ENCODE results near the gene KAZN. TPM values are rescaled to one million over a fixed set of nuclear protein-coding genes. Genes with fewer than 3 reads are reported as not detected.

KAZN gene
- total and polyA plus RNA-seq, 8 donors = 11.1 to 37.5 (median 30.2) TPM

DNA sequence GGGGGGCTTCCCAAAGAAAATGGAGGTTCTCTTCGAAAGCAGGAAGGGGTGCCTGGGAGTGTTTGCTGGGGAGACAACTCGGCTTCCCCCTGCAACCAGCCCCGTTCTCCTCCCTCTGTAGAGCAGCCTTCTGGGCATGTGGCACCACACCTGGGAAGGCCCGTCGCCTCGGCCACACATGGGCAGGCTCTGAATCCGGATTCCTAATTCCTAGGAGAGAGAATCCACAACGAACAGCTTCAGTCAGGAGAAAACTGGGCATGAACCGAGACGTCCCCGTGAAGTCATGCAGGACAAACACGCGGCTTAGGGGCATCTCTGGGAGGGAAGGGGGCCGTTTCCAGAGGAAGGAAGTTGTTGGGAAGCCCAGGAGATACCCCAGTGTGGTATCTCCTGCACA is 224.5 kb downstream of the KAZN start:
- H3K36me3 ChIP-seq = no peaks in the 10 kb centered on the region
- intact Hi-C loops (cut with DNase I) = no loop called here
- ATAC-seq (no peak), DNase-seq (no peak)
- TF ChIP-seq, protein P1, sequence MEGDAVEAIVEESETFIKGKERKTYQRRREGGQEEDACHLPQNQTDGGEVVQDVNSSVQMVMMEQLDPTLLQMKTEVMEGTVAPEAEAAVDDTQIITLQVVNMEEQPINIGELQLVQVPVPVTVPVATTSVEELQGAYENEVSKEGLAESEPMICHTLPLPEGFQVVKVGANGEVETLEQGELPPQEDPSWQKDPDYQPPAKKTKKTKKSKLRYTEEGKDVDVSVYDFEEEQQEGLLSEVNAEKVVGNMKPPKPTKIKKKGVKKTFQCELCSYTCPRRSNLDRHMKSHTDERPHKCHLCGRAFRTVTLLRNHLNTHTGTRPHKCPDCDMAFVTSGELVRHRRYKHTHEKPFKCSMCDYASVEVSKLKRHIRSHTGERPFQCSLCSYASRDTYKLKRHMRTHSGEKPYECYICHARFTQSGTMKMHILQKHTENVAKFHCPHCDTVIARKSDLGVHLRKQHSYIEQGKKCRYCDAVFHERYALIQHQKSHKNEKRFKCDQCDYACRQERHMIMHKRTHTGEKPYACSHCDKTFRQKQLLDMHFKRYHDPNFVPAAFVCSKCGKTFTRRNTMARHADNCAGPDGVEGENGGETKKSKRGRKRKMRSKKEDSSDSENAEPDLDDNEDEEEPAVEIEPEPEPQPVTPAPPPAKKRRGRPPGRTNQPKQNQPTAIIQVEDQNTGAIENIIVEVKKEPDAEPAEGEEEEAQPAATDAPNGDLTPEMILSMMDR (IDR thresholded peaks at IDR 0.05) = no peak
- H3K27ac ChIP-seq = no peak overlapping the region
- no peaks in the 10 kb centered on the region for H3K9me3 ChIP-seq
- no peaks in the 10 kb centered on the region for H3K27me3 ChIP-seq
- no peaks in the 10 kb centered on the region for H3K4me1 ChIP-seq
- no peak overlapping the region for H3K4me3 ChIP-seq

DNA sequence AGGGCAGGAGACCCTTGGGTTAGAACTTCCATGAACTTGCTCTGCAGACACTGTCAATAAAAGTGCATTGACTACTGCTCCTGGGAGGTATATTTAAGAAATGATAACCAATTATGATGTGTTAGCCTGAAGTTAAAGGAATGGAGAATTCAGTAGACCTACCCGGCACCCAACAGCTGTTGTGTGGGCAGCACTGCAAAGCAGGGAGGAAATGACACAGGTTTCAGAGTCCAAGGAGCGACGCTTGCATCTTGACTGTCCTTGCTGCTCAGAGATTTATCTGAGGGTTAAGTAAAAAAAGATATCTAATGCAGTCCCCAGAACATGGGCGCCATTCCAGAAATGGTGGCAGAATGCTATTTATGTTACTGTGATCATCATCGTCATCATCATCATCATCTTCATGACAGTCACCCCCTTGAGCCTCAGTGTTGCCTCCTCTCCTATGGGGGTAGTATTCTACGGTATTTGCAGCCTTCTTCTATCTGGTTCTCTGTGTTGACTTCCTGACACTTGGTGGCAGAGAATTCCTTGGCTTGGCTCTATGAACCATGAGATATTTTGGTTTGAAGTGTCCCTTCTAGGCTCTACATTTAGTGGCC is 225.9 kb downstream of the KAZN start:
- Histone ChIP-seq H3K27ac (no peak overlapping the region), H3K4me1 (no peaks in the 10 kb centered on the region), H3K36me3 (no peaks in the 10 kb centered on the region), H3K27me3 (no peaks in the 10 kb centered on the region), H3K9me3 (no peaks in the 10 kb centered on the region), H3K4me3 (no peak overlapping the region)
- TF ChIP-seq, protein P1 (IDR thresholded peaks at IDR 0.05) = no peak
- ATAC-seq (no peak), DNase-seq (no peak)
- intact Hi-C loops (cut with DNase I) = no loop called here

DNA sequence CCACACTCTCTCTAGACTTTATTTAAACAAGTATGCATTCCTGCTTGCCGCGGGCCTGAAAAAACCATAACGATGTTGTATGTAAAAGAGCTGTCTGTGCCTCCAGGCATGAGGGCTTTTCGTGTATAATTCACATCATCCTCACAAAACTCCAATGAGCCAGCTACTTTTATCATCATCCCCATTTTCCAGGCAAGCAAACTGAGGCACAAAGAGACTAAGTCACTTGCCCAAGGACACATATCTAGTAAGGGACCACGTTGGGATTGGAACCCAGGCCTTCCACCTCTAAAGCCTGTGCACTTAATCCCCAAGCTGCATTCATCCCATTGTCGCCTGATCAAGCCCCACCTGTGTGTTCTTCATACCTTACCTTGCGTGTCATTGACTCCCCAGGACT is 226.9 kb downstream of the KAZN start:
- intact Hi-C loops (cut with DNase I) = no loop called here
- Histone ChIP-seq H3K36me3 (no peaks in the 10 kb centered on the region), H3K9me3 (no peaks in the 10 kb centered on the region), H3K27ac (no peak overlapping the region), H3K27me3 (no peaks in the 10 kb centered on the region), H3K4me1 (no peaks in the 10 kb centered on the region), H3K4me3 (no peak overlapping the region)
- ATAC-seq (no peak), DNase-seq (no peak)
- TF ChIP-seq, protein P1 (IDR thresholded peaks at IDR 0.05) = no peak

DNA sequence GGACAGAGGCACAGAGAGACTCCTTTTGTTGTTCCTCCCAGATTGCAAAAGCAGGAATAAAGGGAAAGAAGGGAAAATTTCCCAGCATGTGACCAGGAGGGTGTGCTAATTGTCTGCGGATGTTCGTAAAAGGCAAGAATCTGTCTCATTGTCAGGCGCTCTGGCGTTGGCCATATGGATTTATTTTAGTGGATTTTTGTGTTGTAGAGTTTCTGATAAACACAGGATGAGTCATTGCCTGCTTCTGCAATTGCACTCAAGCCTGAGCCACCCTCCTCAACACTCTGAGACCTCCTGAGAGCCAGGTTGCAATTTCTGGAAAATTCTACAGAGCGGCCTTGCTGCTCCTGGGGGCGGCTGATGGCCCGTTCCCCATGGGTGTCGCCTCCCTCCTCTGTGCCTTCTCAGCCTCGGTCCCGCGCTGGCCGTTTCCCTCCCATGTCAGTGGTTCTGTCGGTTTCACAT is 227.7 kb downstream of the KAZN start:
- peak; percentile 68 for ATAC-seq
- TF ChIP-seq, protein P1 (IDR thresholded peaks at IDR 0.05) = no peak

DNA sequence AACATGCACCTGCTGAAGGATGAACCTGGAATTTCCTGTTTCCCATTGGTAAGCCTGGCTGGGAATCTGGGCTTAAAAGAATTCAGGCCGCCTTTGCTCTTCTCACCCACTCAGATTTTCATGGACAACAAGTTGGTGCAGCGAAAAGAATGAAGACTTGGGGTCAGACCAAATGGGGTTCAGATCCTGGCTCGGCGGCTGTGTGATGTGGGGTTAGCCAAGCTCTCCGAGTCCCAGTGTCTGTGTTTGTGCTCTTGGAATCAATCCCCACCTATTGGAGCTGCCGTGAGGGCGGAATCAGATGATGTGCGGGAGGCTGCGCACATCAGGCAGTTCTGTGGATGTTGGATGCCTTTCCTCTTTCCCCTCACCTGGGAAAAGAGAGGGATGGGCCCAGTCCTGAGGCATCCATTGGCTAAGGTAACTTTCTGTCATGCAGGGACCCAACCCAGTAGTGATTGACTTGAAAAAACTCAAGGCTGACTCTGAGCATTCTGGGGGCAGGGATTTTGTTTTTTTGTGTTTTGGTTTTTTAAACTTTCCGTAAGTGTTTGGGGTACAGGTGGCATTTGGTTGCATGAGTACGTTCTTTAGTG is 228.3 kb downstream of the KAZN start:
- TF ChIP-seq, protein P1 (IDR thresholded peaks at IDR 0.05) = no peak
- no peaks in the 10 kb centered on the region for H3K4me1 ChIP-seq
- intact Hi-C loops (cut with DNase I) = no loop called here
- no peaks in the 10 kb centered on the region for H3K36me3 ChIP-seq
- no peak overlapping the region for H3K27ac ChIP-seq
- no peaks in the 10 kb centered on the region for H3K27me3 ChIP-seq
- no peak overlapping the region for H3K4me3 ChIP-seq
- no peak for DNase-seq
- H3K9me3 ChIP-seq = no peaks in the 10 kb centered on the region
- no peak for ATAC-seq

More for the DNA sequence above, 227.7 kb downstream of the KAZN start:
- H3K27me3 ChIP-seq = no peaks in the 10 kb centered on the region
- H3K27ac ChIP-seq = no peak overlapping the region
- no peaks in the 10 kb centered on the region for H3K9me3 ChIP-seq
- H3K4me3 ChIP-seq = no peak overlapping the region
- intact Hi-C loops (cut with DNase I) = no loop called here
- H3K36me3 ChIP-seq = no peaks in the 10 kb centered on the region
- DNase-seq = peak in 2 of 4 donors; percentile 19 to 41
- H3K4me1 ChIP-seq = no peaks in the 10 kb centered on the region

Measured in left lung (tissue), 10 donors.